ENCODE measurements around the gene PXDC1.
"Not testable (repeated sequence)": the region's sequence is repeated elsewhere in the genome, so short reads cannot be mapped to it uniquely, and the experiment has no call there.

The PXDC1 gene

DNA sequence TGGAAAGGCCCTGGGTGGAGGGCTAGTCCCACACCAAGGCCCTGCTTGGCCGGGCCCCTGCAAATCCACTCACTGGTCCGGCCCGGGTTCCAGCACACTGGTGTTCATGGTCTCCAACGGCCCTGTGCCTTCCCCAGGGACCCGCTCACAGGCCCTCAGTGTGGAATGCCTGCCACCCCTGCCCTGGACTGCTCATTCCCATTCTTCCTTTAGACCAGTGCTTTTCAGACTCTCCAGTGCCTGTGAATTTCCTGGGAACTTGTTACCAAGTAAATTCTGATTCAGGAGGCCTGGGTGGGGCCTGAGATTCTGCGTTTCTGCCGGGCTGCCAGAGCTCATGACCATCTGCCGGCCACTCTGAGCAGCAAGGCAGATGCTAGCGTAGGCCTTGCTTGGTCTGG is 5.7 kb upstream of the PXDC1 start:
- H3K9ac ChIP-seq (ENCODE audit: low read depth, low read length), result 0 out of 2 replicates have a peak overlapping the region, but pooled peaks have one; percentile 4

DNA sequence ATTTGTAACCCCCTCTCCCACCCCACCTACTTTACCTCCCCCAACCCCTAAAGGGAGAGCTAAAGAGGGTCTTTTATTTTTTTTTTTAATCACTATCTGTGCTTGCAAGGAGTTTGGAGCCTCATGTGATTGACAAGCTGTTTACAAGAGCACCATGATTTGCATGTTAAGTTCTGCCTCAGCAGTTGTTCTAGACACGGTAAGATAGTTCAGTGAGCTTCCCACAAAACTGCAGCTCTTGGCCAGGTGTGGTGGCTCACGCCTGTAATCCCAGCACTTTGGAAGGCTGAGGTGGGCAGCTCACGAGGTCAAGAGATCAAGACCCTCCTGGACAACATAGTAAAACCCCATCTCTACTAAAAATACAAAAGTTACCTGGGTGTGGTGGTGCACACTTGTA is 5.0 kb upstream of the PXDC1 start:
- H3K9me3 ChIP-seq (ENCODE audit: insufficient read depth, low read depth, low read length), result no peaks in the 10 kb centered on the region
- peak overlapping the region; percentile 37; the same call in 1 of the 2 replicates for H3K4me3 ChIP-seq (ENCODE audit: low read length)

More for the DNA sequence above, 5.7 kb upstream of the PXDC1 start:
- Histone ChIP-seq H3K36me3 (ENCODE audit: insufficient read depth, low read depth, low read length) (no peaks in the 10 kb centered on the region), H3K27me3 (ENCODE audit: insufficient read depth, low read length) (peaks cover 26% of the 10 kb centered on the region), H3K27ac (ENCODE audit: low read length) (no peak overlapping the region), H3K9me3 (ENCODE audit: insufficient read depth, low read depth, low read length) (no peaks in the 10 kb centered on the region), H3K4me1 (ENCODE audit: insufficient read depth, low read length) (peaks cover 14% of the 10 kb centered on the region), H3K4me3 (ENCODE audit: low read length) (no peak overlapping the region)

DNA sequence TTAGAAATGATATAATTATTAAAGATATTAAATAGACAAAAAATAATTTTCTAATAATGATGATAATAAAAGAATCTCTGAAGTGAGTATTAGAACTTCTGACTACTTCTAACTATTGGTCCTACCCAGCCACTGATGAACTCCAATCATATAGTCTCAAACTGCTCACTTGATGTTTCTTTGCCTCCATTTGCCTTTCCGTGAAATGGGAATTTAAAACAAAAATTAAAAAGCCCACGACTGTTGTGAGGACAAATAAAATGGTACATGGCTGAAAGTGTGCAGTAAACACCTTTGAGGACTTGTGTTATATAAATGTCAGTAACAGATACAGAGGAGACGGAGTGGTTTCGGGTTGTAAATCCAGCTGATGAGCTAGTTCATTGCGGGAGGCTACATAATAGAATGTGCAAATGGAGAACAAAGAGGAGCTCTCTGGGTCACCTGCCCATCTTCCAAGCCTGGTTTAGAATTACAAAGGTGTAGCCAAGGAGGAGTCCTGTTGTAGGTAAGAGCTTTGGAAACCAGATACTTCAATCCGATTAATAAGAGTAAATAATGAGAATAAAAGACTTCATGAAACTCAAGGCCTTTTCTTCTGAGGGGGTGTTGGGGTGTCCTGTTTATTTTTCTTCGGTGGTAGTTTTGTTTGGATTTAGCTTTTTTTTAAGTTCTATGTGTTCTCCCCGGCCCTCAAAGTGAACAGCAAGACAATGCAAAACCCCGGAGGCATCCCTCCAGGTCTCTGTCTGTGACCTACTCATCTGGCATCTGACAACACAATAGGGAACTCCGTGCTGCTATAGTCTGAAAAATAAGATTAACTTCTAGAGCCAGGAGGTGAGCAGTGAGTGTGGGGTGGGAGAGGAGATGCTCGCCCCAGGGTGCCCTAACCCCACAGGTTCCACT is 4.4 kb upstream of the PXDC1 start:
- Histone ChIP-seq H3K4me3 (ENCODE audit: low read length) (peak overlapping the region; percentile 37; the same call in 1 of the 2 replicates), H3K9ac (ENCODE audit: low read depth, low read length) (no peak overlapping the region; the same call in 1 of the 2 replicates), H3K36me3 (ENCODE audit: insufficient read depth, low read depth, low read length) (no peaks in the 10 kb centered on the region), H3K27ac (ENCODE audit: low read length) (peak overlapping the region; percentile 26), H3K9me3 (ENCODE audit: insufficient read depth, low read depth, low read length) (no peaks in the 10 kb centered on the region), H3K27me3 (ENCODE audit: insufficient read depth, low read length) (peaks cover 39% of the 10 kb centered on the region), H3K4me1 (ENCODE audit: insufficient read depth, low read length) (peaks cover 14% of the 10 kb centered on the region)

More for the DNA sequence above, 5.0 kb upstream of the PXDC1 start:
- Histone ChIP-seq H3K9ac (ENCODE audit: low read depth, low read length) (no peak overlapping the region; the same call in 1 of the 2 replicates), H3K36me3 (ENCODE audit: insufficient read depth, low read depth, low read length) (no peaks in the 10 kb centered on the region), H3K4me1 (ENCODE audit: insufficient read depth, low read length) (peaks cover 14% of the 10 kb centered on the region), H3K27me3 (ENCODE audit: insufficient read depth, low read length) (peaks cover 33% of the 10 kb centered on the region), H3K27ac (ENCODE audit: low read length) (peak overlapping the region; percentile 26)

GRCh38 chr6:3754776-3755175 is 3.3 kb upstream of the PXDC1 start:
- Histone ChIP-seq H3K9me3 (ENCODE audit: insufficient read depth, low read depth, low read length) (no peaks in the 10 kb centered on the region), H3K36me3 (ENCODE audit: insufficient read depth, low read depth, low read length) (no peaks in the 10 kb centered on the region), H3K4me1 (ENCODE audit: insufficient read depth, low read length) (peaks cover 15% of the 10 kb centered on the region), H3K9ac (ENCODE audit: low read depth, low read length) (no peak overlapping the region), H3K4me3 (ENCODE audit: low read length) (no peak overlapping the region), H3K27ac (ENCODE audit: low read length) (no peak overlapping the region), H3K27me3 (ENCODE audit: insufficient read depth, low read length) (peaks cover 51% of the 10 kb centered on the region)

DNA sequence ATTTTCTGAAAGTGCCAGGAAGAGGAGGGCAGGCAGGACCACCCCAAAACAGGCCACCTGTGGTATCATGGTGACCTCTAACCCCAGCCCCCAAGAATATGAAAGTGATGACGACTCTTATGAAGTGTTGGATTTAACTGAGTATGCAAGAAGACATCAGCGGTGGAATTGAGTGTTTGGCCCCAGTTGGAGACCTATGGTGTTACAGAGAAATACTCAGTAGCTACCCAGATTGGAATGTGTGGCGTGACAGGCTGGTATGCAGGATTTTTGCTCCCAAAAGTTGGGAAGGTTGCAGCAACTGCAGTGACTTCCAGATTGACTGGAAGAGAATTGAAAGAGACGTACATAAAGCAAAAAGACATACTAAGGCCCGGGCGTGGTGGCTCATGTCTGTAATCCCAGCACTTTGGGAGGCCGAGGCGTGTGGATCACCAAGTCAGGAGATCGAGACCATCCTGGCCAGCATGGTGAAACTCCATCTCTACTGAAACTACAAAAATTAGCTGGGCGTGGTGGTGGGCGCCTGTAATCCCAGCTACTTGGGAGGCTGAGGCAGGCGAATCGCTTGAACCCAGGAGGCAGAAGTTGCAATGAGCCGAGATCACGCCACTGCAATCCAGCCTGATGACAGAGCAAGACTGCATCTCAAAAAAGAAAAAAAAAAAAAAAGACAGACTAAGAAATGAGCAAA is 2.7 kb upstream of the PXDC1 start:
- H3K36me3 ChIP-seq (ENCODE audit: insufficient read depth, low read depth, low read length); H3K9ac ChIP-seq (ENCODE audit: low read depth, low read length); H3K4me3 ChIP-seq (ENCODE audit: low read length); H3K27ac ChIP-seq (ENCODE audit: low read length); H3K9me3 ChIP-seq (ENCODE audit: insufficient read depth, low read depth, low read length): not testable (repeated sequence)
- peaks cover 19% of the 10 kb centered on the region for H3K4me1 ChIP-seq (ENCODE audit: insufficient read depth, low read length)
- peaks cover 57% of the 10 kb centered on the region for H3K27me3 ChIP-seq (ENCODE audit: insufficient read depth, low read length)

DNA sequence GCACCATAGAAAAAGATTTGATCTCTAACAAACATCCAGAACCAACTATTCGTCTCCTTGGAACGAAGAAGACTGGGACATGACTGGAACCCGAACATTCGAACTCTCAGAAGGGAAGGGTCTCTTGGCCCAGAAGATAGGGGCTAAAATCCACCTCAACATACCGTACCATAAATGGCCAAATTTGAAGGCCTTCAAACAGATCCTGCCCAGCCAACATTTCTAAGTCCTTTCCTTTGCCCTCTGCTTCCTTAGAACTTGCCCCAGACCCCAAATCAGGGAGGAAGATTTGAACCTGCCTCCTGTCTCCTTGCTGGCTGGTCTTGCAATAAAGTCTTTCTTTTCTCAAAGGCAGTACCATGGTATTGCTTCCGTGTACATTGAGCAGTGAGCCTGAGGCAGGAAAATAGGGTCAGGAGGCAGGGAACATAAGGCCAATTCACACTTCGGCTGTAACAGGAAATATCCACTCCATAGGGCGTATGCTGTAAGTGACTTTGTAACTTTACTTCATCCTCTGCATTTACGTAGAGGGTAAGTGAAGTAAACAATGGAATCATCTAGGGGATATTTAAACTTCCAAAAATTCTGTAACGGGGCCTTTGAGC is 1.8 kb upstream of the PXDC1 start:
- H3K9me3 ChIP-seq (ENCODE audit: insufficient read depth, low read depth, low read length), result no peaks in the 10 kb centered on the region
- no peak overlapping the region for H3K4me3 ChIP-seq (ENCODE audit: low read length)
- H3K36me3 ChIP-seq (ENCODE audit: insufficient read depth, low read depth, low read length), result no peaks in the 10 kb centered on the region
- H3K9ac ChIP-seq (ENCODE audit: low read depth, low read length), result no peak overlapping the region
- H3K27ac ChIP-seq (ENCODE audit: low read length), result no peak overlapping the region
- peaks cover 65% of the 10 kb centered on the region for H3K27me3 ChIP-seq (ENCODE audit: insufficient read depth, low read length)
- H3K4me1 ChIP-seq (ENCODE audit: insufficient read depth, low read length), result peaks cover 19% of the 10 kb centered on the region

- peaks cover 65% of the 10 kb centered on the region for H3K27me3 ChIP-seq (ENCODE audit: insufficient read depth, low read length)
- H3K4me1 ChIP-seq (ENCODE audit: insufficient read depth, low read length), result peaks cover 19% of the 10 kb centered on the region
- no peak overlapping the region for H3K27ac ChIP-seq (ENCODE audit: low read length)
- no peak overlapping the region for H3K9ac ChIP-seq (ENCODE audit: low read depth, low read length)
- H3K36me3 ChIP-seq (ENCODE audit: insufficient read depth, low read depth, low read length), result no peaks in the 10 kb centered on the region
- H3K4me3 ChIP-seq (ENCODE audit: low read length), result peak overlapping the region; percentile 66
- no peaks in the 10 kb centered on the region for H3K9me3 ChIP-seq (ENCODE audit: insufficient read depth, low read depth, low read length)
Observed at GRCh38 chr6:3752531-3753227, 1.2 kb upstream of the PXDC1 start.

DNA sequence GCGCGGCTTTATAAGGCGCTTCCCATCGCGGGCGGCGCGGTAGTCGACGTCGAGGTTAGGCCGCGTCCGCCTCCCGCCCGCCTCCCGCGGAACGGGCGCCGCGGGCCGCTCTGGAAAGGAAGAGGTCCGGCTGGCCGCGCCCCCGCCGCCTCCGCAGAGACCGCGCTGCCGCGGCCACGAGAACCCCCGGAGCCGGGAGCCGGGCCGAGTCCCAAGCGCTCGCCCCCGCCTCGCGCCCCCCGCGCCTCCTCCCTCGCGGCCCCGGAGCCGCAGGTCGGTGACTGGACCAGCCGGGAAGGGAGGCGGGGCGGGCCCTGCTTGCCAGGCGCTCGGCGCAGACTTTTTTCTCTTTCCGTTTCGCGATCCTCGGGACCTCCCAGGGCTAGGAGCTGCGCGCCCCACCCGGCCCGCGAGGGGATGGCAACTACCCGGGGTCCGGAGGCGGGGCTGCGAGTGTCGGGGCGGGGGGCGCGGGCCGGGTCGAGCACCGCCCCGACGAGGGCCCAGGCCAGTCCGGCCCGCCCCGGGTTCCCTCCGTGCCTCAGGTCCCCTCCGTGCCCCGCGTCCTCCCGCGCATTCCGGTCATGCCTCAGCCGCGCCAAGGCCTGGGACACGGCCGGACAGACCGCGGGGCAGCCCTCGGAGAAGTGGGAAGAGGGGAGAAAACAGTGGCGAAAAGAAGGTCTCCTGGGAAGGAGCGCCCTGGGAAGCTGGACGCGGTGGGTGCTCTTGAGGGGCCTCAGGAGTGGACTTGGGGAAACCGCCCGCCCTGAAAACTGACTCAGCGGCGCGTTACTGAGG is 417 bp upstream of the PXDC1 start:
- H3K9me3 ChIP-seq (ENCODE audit: insufficient read depth, low read depth, low read length), result no peaks in the 10 kb centered on the region
- H3K27ac ChIP-seq (ENCODE audit: low read length), result no peak overlapping the region
- H3K9ac ChIP-seq (ENCODE audit: low read depth, low read length), result 0 out of 2 replicates have a peak overlapping the region, but pooled peaks have one; percentile 7
- peak overlapping the region; percentile 66 for H3K4me3 ChIP-seq (ENCODE audit: low read length)
- H3K36me3 ChIP-seq (ENCODE audit: insufficient read depth, low read depth, low read length), result no peaks in the 10 kb centered on the region
- H3K27me3 ChIP-seq (ENCODE audit: insufficient read depth, low read length), result peaks cover 65% of the 10 kb centered on the region
- H3K4me1 ChIP-seq (ENCODE audit: insufficient read depth, low read length), result peaks cover 19% of the 10 kb centered on the region

DNA sequence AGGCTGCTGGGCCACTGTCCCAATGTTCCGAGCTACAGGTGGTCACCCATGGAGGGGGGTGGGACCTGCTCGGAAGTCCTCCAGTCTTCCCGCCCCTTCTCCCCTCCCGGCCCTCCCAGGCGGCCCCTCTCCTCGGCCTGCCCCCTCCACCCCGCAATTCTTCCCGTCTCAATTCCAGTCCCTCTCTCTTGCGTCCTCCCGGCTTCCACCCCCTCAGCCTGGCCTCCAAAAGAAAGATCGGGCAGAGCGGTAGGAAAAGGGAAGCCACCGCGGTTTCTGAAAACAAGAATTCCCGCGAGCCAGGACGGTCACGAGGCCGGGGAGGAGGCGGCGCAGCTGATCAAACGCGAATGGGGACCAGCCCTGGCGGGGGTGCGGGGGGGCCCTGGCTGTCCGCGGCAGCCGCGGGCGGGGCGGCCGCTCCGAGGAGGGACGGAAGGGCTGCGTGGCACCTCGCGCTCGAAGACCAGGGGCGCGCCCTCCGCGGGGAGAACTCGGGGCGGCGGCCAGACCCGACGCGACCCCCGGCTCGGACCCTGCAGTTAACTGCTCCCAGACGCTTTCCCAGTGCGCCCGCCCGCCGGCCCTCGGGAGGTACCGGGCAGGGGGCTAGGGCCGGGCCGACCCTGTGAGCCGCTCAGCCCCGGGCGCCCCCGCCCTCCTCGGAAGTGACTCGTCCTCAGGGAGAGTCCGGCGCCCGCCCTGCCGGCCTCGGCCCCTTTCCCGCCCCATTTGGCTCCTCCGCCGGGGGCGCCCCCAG is 1.0 kb downstream of the PXDC1 start:
- Histone ChIP-seq H3K27ac (ENCODE audit: low read length) (no peak overlapping the region), H3K4me1 (ENCODE audit: insufficient read depth, low read length) (peaks cover 8% of the 10 kb centered on the region; the same call in 1 of the 2 replicates), H3K9me3 (ENCODE audit: insufficient read depth, low read depth, low read length) (no peaks in the 10 kb centered on the region), H3K9ac (ENCODE audit: low read depth, low read length) (no peak overlapping the region), H3K4me3 (ENCODE audit: low read length) (peak overlapping the region; percentile 66; the same call in 1 of the 2 replicates), H3K27me3 (ENCODE audit: insufficient read depth, low read length) (peaks cover 65% of the 10 kb centered on the region), H3K36me3 (ENCODE audit: insufficient read depth, low read depth, low read length) (no peaks in the 10 kb centered on the region)

DNA sequence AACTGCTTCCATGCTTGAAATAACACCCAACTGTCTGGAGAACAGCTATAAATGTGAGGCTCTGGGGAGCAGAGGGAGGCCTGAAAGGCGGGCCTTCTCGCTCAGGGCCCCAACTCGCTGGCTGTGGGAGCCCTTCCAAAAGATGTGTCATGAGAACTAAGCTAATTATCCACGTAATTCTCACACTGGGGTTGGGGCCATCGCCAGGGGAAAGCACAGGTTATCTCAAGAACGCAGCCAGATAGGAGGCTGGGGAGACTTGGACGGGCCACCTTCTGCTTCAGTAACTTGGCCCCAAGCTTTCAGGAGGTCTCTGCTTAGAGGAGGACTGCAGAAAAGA is 1.6 kb downstream of the PXDC1 start:
- peaks cover 65% of the 10 kb centered on the region for H3K27me3 ChIP-seq (ENCODE audit: insufficient read depth, low read length)
- no peak overlapping the region for H3K9ac ChIP-seq (ENCODE audit: low read depth, low read length)
- no peaks in the 10 kb centered on the region for H3K9me3 ChIP-seq (ENCODE audit: insufficient read depth, low read depth, low read length)
- no peaks in the 10 kb centered on the region for H3K36me3 ChIP-seq (ENCODE audit: insufficient read depth, low read depth, low read length)
- peak overlapping the region; percentile 66; the same call in 1 of the 2 replicates for H3K4me3 ChIP-seq (ENCODE audit: low read length)
- no peak overlapping the region for H3K27ac ChIP-seq (ENCODE audit: low read length)
- peaks cover 8% of the 10 kb centered on the region; the same call in 1 of the 2 replicates for H3K4me1 ChIP-seq (ENCODE audit: insufficient read depth, low read length)

All from iPS-20b (cell line).